ENCODE measurements around the gene CRYBA4. TPM values are rescaled to one million over a fixed set of nuclear protein-coding genes. Genes with fewer than 3 reads are reported as not detected.

CRYBA4 gene
- total RNA-seq, 1 experiment from 2014 or later, result not detected

DNA sequence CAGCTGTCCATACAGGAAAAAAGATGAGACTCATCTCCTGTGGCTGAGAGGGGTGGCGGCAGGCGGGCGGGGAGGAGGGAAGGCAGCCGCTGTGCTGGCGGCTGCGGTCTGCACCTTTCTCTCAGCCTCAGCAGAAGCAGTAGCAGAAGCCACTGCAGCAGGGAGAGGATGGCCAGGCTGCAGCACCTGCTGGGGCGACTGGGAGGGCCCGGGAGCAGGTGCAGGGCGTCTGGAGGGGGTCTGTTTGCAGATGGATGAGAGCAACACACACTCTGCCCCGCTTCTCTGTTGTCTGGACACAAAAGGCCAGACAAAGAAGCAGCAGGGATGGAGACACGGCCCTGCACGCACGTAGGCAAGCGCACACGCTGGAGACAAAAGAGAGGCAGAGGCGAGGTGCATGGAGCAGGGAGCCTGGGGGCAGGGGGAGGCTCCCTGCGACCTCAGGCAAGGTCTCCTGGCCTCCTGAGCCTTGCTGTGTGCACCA is 26.3 kb downstream of the CRYBA4 start:
- POLR2A ChIA-PET, result no interaction called here
- H3K4me1 ChIP-seq (ENCODE audit: control insufficient read depth, insufficient read depth, low read length), result no peaks in the 10 kb centered on the region; the same call in 1 of the 2 replicates
- BruUV-seq (replicated peaks), result no TSS peak
- H3K4me3 ChIP-seq (ENCODE audit: low read depth in 2 of 2, low read length in 2 of 2), result no peak overlapping the region
- peaks cover 7% of the 10 kb centered on the region for H3K27me3 ChIP-seq (ENCODE audit: control insufficient read depth, insufficient read depth, low read length)
- DNase-seq (ENCODE audit: low read depth, low spot score) (no peak), ATAC-seq (no peak)
- CTCF ChIA-PET, result no interaction called here
- TF ChIP-seq, protein P1, sequence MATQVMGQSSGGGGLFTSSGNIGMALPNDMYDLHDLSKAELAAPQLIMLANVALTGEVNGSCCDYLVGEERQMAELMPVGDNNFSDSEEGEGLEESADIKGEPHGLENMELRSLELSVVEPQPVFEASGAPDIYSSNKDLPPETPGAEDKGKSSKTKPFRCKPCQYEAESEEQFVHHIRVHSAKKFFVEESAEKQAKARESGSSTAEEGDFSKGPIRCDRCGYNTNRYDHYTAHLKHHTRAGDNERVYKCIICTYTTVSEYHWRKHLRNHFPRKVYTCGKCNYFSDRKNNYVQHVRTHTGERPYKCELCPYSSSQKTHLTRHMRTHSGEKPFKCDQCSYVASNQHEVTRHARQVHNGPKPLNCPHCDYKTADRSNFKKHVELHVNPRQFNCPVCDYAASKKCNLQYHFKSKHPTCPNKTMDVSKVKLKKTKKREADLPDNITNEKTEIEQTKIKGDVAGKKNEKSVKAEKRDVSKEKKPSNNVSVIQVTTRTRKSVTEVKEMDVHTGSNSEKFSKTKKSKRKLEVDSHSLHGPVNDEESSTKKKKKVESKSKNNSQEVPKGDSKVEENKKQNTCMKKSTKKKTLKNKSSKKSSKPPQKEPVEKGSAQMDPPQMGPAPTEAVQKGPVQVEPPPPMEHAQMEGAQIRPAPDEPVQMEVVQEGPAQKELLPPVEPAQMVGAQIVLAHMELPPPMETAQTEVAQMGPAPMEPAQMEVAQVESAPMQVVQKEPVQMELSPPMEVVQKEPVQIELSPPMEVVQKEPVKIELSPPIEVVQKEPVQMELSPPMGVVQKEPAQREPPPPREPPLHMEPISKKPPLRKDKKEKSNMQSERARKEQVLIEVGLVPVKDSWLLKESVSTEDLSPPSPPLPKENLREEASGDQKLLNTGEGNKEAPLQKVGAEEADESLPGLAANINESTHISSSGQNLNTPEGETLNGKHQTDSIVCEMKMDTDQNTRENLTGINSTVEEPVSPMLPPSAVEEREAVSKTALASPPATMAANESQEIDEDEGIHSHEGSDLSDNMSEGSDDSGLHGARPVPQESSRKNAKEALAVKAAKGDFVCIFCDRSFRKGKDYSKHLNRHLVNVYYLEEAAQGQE (IDR thresholded peaks at IDR 0.05; ENCODE audit: insufficient read depth in 1 of 2, low read depth in 2 of 2, low read length in 1 of 2), result no peak
- no peak for TF ChIP-seq POLR2AphosphoS5 (IDR thresholded peaks at IDR 0.05; ENCODE audit: low read depth, low read length)
- TF ChIP-seq, protein P2, sequence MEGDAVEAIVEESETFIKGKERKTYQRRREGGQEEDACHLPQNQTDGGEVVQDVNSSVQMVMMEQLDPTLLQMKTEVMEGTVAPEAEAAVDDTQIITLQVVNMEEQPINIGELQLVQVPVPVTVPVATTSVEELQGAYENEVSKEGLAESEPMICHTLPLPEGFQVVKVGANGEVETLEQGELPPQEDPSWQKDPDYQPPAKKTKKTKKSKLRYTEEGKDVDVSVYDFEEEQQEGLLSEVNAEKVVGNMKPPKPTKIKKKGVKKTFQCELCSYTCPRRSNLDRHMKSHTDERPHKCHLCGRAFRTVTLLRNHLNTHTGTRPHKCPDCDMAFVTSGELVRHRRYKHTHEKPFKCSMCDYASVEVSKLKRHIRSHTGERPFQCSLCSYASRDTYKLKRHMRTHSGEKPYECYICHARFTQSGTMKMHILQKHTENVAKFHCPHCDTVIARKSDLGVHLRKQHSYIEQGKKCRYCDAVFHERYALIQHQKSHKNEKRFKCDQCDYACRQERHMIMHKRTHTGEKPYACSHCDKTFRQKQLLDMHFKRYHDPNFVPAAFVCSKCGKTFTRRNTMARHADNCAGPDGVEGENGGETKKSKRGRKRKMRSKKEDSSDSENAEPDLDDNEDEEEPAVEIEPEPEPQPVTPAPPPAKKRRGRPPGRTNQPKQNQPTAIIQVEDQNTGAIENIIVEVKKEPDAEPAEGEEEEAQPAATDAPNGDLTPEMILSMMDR (IDR thresholded peaks at IDR 0.05), result no peak
- TF ChIP-seq SIN3A (IDR thresholded peaks at IDR 0.05; ENCODE audit: borderline replicate concordance, insufficient read depth, low read depth, low read length), result no peak
- no peak for TF ChIP-seq TCF7L2 (IDR thresholded peaks at IDR 0.05; ENCODE audit: low read depth, low read length)
- no peak overlapping the region for H3K27ac ChIP-seq (ENCODE audit: low read length)
- no peaks in the 10 kb centered on the region for H3K9me3 ChIP-seq (ENCODE audit: control insufficient read depth, insufficient read depth, low read depth, low read length)
- H3K36me3 ChIP-seq (ENCODE audit: control insufficient read depth, insufficient read depth, low read length), result no peaks in the 10 kb centered on the region
- in situ Hi-C loops (cut with HindIII; ENCODE audit: low pct_unique_long_range_greater_than_20kb, low sequenced_read_pairs) (no loop called here), intact Hi-C loops (cut with micrococcal nuclease; ENCODE audit: unreplicated experiment) (no loop called here)

- H3K27ac ChIP-seq (ENCODE audit: low read length), result no peak overlapping the region
- in situ Hi-C loops (cut with HindIII; ENCODE audit: low pct_unique_long_range_greater_than_20kb, low sequenced_read_pairs), result no loop called here
Observed at GRCh38 chr22:26648528-26649388, 27.0 kb downstream of the CRYBA4 start.

More at GRCh38 chr22:26648528-26649388, 27.0 kb downstream of the CRYBA4 start:
- no peaks in the 10 kb centered on the region for H3K36me3 ChIP-seq (ENCODE audit: control insufficient read depth, insufficient read depth, low read length)
- intact Hi-C loops (cut with micrococcal nuclease; ENCODE audit: unreplicated experiment), result no loop called here
- no TSS peak for BruUV-seq (replicated peaks)
- TF ChIP-seq, protein P2 (IDR thresholded peaks at IDR 0.05), result no peak
- no peak for TF ChIP-seq POLR2AphosphoS5 (IDR thresholded peaks at IDR 0.05; ENCODE audit: low read depth, low read length)
- TF ChIP-seq SIN3A (IDR thresholded peaks at IDR 0.05; ENCODE audit: borderline replicate concordance, insufficient read depth, low read depth, low read length), result no peak
- TF ChIP-seq, protein P1 (IDR thresholded peaks at IDR 0.05; ENCODE audit: insufficient read depth in 1 of 2, low read depth in 2 of 2, low read length in 1 of 2), result no peak
- TF ChIP-seq TCF7L2 (IDR thresholded peaks at IDR 0.05; ENCODE audit: low read depth, low read length), result no peak
- POLR2A ChIA-PET, result no interaction called here
- ATAC-seq (no peak), DNase-seq (ENCODE audit: low read depth, low spot score) (no peak)
- H3K9me3 ChIP-seq (ENCODE audit: control insufficient read depth, insufficient read depth, low read depth, low read length), result no peaks in the 10 kb centered on the region
- CTCF ChIA-PET, result no interaction called here
- no peak overlapping the region for H3K4me3 ChIP-seq (ENCODE audit: low read depth in 2 of 2, low read length in 2 of 2)
- no peaks in the 10 kb centered on the region; the same call in 1 of the 2 replicates for H3K4me1 ChIP-seq (ENCODE audit: control insufficient read depth, insufficient read depth, low read length)
- peaks cover 7% of the 10 kb centered on the region for H3K27me3 ChIP-seq (ENCODE audit: control insufficient read depth, insufficient read depth, low read length)
